Measurements from ENCODE around the gene FOXP4.
A peak's percentile ranks its signal among the peaks of the same experiment; 100 is the strongest.

FOXP4 gene

DNA sequence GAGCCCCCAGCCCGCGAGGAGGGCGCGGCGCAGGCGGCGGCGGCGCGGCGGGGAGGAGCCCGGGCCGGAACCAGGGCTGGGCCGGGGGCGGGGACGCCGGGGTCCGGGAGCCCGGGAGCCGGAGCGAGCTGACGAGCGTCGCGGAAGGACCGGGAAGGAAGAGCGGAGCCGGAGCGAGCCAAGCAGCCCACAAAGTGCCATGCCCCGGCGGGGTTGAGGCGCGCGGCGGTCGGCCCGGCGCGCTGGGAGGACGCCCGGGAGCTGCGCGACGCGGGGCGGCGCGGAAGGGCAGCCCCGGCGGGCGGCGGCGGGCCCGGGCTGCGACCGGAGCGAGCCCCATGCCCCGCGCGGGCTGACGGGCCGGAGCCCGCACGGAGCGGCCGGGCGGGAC is 289 bp downstream of the FOXP4 start:
- no peak for DNase-seq (ENCODE audit: insufficient read length, low spot score)
- no peak for FAIRE-seq

DNA sequence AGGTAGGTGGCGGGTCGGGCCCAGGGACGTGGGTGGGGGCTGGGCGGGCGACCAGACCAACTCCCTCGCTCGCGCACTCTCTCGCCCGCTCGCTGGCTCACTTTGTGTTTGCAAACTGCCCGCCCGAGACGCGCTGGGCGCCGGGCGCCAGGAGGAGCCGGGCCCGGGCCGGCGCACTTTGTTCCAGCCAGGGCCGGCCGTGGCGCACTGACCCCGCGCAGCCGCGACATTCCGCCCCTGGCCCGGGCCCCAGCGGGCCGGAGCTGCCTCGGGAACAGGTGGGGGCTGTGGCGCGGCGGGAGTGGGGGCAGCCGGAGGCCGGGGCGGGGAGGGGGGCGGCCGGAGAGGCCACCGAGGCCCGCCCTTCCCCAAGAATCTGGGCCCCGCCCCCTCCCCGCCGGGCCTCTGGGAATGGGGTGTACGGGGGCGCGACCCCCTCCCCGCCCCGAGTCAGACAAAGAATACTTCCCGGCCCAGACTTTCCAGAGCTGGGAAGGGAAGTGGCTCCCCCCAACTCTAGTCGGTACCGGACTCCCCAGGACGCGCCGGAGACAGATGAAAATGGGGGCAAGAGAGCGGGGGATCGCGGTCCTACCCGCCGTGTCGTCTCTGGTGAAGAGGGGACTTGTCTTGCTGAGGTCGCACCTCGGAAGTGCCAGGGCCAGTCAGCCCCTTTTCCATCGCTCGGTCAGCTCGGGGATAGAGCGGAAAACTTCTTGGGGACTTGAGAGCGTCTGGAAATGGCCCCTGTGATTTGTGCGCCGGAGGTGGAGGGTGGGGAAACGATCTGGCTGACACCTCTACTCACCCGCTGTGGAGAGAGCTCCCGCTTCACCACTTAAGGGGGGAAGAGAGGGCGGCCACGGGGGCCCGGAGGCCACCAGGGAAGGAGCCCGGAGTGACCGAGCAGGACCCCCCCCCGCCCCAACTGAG is 951 bp downstream of the FOXP4 start:
- DNase-seq (ENCODE audit: insufficient read length, low spot score) (peak; percentile 33), FAIRE-seq (no peak)

DNA sequence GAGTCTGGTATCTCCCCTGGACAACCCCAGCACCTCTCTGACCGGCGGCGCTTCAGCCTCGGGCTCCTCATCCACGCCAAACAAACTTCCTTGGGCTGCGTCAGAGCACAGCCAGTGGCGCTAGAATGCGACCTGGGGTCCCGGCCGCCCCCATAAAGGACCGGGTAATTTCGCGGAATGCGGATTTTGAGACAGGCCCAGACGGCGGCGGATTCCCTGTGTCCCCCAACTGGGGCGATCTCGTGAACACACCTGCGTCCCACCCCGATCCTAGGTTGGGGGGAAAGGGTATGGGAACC is 1.6 kb downstream of the FOXP4 start:
- DNase-seq (ENCODE audit: insufficient read length, low spot score) (no peak), FAIRE-seq (no peak)

DNA sequence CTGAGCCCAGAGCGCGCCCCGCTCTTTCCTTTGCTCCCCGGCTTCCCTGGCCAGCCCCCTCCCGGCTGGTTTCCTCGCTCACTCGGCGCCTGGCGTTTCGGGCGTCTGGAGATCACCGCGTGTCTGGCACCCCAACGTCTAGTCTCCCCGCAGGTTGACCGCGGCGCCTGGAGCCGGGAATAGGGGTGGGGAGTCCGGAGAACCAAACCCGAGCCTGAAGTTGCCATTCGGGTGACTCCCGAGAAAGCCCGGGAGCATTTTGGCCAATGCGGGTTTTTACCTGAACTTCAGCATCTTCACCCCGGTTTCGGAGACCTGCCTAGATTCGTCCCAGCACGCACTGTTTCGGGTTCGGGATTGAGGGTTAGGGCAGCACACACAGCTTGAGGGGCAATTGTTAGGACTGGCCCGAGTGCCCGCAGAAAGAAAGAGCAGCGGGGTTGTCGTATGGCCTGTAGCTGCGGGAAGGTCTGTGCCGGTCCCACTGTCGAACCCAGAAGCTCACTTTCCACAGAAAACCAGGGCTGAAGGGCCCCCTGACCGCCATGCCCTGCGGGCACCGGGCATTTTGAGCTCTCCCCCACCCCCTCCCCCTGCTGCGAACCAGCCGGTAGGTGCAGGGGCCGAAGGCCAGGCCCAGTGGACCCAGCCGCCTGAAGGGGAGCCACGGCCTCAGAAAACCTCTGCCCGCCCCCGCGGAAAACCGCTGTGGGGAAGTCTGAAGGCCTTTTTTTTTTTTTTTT is 2.1 kb downstream of the FOXP4 start:
- no peak for FAIRE-seq
- no peak for DNase-seq (ENCODE audit: insufficient read length, low spot score)

DNA sequence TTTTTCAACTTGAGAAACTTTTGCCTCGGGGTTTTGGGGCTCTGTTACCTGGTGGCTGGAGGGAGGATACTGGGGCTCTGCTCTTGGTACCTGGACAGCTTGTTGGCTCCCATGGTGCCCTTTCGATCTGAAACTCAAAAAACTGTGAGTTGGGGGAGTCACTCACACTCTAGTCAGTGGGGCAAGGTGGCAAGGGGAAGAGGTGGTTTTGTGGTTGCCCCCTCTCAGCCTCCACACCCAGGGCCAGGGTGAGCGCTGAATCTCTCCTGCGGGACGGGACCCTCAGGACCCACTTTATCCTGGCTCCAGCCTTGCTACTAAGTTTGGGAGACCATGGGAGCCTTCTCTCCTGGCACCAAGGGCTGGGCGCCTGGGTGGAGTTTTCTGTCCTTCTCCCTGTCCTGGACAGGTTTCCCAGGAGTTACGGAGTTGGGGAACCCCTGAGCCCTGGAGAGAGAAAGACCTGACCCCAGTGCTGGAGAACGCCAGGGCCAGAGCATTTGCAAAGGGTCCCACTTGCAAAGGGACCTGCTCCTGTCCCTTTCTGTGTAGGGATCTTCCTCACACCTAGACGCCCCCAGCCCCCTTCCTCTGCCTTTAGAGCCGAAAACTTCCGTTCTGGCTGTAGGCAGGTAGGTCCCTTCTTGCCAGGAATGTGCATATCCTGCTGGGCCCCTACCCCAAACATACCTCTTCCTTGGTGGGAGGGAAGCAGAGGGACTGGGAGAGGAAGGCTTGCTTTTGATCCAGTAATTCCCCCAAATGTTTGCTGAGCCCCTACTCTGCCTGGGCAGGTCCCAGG is 2.9 kb downstream of the FOXP4 start:
- no peak for FAIRE-seq
- no peak for DNase-seq (ENCODE audit: insufficient read length, low spot score)

DNA sequence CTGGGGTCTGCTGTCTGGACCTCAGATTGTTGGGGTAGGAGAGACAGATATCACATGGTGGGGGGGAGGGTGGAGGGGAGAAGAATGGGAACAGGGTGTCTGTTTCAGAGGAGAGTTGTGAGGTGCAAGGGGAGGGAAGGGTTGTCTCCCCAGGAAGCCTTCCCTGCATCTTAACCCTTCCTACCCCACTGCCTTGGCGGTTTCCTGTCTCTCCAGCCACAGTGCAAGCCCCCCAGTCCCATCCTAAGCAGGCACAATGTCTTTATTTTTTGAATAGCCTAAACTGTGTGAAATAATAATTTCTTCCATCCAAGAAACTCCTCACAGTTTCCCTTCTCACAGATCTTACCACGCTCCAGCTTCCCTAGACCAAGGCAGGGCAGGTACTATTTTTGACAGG is 3.5 kb downstream of the FOXP4 start:
- FAIRE-seq (no peak), DNase-seq (ENCODE audit: insufficient read length, low spot score) (no peak)

DNA sequence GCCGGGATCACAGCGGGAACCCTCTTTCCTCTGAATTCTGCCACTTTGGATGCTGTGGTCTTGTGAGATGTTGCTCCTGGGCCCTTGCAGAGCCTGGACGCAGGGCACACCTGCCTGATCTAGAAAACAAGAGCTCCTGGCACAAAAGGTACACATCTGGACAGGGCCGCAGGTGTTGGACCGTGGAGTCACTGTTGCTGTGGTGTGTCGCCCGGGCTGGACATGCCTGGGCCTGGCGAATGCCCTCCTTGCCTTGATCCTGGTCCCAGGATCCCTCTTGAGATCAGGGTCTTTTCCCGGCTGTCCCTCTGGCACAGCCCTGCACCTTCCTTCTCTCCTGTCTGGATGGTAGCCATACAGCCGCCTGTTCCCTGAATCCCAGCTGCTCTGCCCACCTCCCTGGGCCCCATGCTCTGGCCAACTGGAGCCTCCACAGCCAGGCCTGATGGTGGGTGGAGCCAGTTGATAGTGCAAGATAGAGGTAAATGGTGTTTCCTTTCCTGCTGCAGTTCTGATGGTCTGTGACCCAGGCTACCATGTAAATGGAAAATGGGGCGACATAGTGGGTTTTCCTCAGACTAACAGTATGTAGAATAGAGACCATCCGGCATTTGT is 5.0 kb downstream of the FOXP4 start:
- no peak for DNase-seq (ENCODE audit: insufficient read length, low spot score)

DNA sequence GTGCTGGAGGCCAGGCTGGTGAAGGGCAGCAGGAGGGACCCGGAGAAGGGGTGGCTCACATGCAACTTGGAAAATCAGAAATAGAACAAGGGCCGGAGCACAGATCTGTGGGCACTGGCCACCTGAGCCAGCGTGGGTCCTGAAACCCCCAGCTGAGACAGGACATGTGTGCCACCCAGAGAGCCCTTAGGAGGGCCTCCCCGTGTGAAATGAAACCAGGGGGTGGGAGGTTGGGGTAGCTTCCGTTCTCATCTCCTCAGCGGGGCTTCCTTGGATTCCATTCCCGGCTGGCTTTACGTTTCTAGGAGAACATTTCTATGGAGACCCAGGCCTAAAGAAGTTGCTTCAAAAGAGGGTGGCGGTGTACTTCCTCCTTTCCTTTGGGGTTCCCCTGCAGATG is 5.7 kb downstream of the FOXP4 start:
- FAIRE-seq (no peak), DNase-seq (ENCODE audit: insufficient read length, low spot score) (no peak)

More for the DNA sequence above, 5.0 kb downstream of the FOXP4 start:
- no peak for FAIRE-seq

DNA sequence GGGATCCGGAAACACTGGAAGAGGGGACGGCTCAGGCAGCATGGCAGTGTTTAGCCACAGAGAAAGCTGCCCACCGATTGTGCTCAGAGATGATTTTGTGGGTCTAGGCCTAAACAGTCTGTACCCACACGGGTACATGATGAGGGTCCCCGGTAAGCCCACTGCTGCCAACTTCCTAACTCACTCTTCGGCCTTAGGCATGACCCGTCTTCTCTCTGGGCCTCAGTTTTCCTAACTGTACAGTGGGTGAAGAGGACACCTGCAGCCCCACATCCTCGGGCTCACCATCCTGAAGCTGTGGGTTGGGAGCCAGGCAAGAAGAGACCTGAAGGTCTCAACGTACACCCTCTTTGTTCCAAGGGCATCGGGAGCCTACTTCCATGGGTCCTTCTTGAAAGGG is 6.5 kb downstream of the FOXP4 start:
- DNase-seq (ENCODE audit: insufficient read length, low spot score) (no peak), FAIRE-seq (no peak)

DNA sequence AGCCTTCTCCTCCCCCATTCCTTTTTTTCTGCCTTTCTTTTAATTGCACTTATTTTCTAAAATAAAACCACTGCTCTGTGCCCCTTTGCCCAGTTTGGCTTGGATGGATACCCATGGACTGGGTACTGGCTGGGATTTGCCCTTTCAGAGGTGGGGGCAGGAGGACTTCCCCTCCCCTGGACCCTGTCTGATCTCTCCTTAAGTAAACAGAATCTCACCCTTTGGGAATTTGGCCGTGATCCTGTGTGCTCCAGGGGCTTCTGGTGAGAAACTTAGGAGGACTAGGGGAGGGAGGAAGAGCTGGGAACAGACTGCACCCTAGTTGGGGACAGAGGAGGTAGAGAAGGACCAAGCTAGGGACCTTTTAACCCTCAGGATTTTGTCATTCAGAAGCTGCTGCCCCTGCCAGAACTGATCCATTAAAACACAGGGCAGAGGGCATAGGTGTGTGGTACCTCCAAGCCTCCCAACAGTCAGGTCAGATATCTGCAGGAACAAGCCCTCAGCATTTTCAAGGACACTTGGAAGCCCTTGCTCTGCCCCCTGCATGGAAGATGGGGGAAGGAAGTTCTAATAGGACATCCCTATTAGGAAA is 7.3 kb downstream of the FOXP4 start:
- FAIRE-seq (no peak), DNase-seq (ENCODE audit: insufficient read length, low spot score) (no peak)

DNA sequence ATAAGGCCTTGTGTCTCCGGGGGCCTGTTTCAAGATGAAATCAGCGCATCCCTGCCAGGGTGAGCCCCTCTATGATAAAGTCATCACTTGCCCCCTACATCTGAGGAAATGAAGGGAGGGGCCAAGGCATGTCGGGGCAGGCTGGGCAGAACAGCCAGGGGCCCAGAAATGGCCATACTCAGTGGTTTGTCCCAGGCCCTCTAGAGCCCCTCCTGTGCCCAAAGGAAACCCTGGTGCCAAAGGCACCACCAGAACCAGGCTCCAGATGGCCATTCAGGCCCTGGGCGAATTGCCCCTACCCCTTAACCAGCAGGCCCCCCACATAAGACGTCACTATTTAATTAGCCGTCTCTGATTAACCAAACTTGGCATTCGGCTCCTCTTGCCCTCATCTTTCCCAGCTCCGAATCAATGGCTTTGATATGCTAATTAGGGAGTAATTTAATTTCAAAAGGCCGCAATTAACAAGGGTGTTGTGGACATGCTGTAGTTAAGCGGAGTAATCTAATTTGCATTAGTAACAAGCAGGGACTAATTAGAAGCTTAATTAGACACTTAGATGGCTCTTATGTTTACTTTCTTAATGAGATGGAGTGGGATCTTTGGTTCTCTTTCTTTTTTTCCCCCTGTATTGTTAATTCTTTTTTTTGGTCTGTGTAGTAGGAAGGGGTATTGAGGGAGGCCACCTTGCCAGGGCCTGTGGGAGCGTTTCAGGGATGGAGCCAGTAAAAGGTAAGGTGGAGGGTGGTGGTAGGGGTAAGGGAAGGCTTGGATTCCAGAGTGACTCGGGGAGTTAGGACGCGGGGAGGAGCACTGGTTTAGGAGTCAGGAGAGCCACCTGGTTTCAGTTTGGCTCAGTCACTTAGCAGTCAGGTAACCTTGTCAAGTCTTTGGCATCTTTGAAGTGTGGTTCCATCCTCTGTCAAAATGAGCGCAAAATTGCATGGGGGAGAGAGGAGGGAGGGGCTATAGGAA is 9.4 kb downstream of the FOXP4 start:
- FAIRE-seq, result no peak
- no peak for DNase-seq (ENCODE audit: insufficient read length, low spot score)

DNA sequence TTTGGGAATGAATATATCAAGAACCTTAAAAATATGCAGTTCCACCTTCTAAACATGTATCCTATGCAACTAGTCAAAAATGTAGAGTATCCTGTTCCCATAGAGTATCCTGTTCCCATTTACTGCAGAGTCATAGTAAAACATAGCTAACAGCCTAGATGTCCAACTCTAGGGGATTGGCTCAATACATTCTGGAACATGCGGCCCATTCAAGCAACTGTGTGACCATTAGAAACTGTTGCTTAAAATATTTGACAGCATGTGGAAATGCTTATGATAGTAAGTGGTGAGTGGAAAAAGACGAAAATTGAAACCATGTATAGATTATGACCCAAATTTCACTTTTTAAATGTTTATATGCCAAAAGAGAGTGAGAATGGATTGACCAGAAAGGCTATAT is 11.2 kb downstream of the FOXP4 start:
- no peak for FAIRE-seq
- no peak for DNase-seq (ENCODE audit: insufficient read length, low spot score)

DNA sequence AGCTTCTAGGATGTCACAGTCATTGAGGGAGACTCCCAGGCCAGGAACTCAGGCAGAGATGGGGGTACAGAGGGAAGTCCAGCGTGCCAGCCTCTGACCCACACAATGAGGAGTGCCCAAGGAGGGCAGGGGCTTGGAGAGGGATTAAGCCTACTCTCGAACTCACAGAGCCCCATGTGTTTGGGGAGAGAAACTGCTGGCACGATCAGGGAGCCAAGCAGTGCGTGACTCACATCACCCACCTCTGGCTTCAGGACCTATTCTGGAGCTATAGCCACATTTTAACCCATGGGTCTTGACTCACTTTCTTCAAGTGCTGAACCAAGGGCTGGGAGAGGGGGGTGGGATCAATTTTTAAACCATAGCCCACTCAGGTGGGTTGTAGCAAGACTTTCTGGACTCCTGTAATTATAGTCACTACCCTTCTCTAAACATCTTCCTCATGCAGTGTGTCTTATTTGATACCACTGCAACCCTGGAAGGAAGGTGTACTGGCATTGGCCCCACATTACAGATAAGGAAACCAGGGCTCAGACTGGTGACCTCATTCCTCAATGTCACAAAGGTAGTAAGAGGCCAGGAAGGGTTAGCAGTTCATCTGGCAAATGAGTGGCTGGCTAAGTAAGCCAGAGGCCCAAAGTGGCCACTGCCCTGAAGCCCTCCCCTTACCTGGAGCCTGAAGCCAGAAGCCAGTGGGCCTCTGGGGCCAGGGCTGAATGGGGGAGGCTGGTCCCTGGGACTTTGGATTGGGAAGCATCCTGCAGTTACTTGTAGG is 12.0 kb downstream of the FOXP4 start:
- FAIRE-seq (no peak), DNase-seq (ENCODE audit: insufficient read length, low spot score) (no peak)

DNA sequence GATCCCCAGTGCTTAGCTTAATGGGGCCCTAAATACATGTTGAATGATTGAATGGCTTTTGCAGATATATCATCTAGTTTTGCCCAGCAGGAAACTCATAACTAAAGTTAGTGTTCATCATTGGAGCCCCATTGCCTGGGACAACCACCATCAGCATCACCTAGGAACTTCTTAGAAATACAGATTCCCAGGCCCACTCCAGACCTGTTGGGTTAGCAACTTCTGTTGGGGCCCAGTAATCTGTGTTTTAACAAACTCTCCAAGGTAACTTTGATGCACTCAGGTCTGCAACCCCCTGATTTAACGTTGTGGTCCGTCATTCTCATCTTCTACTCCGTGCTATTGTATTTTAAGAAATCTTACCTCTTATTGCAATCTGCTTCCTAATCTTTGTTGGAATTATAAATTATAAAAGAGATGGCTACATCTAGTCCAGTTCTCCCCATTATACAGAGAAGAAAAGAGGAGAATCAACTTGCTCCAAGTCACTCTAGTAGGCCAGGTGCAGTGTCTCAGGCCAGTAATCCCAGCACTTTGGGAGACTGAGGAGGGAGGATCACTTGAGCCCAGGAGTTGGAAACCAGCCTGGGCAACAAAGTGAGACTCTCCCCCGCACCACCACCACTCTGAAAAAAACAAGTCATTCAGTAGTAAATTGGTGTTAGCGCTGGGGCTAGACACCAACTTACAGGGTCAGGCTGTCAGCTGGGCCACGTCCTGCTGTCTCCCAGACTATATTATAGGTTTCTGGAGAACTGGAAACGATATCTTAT is 13.7 kb downstream of the FOXP4 start:
- no peak for FAIRE-seq

DNA sequence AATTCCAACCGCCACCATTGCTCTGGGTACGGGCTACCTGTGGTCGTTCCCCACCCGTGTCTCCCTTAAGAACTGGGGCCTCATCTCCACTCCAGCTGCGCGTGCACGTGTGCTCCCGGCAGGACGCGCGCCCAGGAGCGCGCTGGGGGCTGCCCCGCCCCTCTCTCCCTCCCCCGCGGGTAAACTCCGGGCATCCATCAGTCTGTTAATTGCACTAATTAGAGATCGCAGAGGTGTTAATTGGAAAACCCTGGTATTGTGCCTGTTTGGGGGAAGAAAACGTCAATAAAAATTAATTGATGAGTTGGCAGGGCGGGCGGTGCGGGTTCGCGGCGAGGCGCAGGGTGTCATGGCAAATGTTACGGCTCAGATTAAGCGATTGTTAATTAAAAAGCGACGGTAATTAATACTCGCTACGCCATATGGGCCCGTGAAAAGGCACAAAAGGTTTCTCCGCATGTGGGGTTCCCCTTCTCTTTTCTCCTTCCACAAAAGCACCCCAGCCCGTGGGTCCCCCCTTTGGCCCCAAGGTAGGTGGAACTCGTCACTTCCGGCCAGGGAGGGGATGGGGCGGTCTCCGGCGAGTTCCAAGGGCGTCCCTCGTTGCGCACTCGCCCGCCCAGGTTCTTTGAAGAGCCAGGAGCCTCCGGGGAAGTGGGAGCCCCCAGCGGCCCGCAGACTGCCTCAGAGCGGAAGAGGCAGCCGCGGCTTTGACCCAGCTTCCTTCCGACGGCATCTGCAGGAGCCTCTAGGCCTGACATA is 14.4 kb downstream of the FOXP4 start:
- no peak for DNase-seq (ENCODE audit: insufficient read length, low spot score)
- no peak for FAIRE-seq

More for the DNA sequence above, 13.7 kb downstream of the FOXP4 start:
- no peak for DNase-seq (ENCODE audit: insufficient read length, low spot score)

DNA sequence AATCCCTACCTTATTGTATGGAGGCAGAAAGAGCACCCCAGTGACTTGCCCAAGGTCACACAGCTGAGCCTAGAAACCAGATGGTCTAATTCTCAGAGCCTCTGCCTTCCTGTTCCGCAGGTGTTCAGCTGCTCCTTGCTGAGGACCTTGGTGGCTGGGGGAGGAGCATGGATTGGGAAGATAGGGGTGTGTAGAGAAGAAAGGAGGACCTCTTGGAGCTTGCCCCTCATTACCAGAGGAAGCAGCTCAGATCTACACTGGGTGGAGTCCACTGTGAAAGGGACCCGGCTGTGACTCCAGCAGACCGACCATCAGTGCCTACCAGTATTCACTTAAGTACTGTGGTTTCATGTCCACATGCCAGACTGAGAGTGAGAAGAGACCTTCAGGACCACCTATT is 15.2 kb downstream of the FOXP4 start:
- no peak for FAIRE-seq

More for the DNA sequence above, 15.2 kb downstream of the FOXP4 start:
- DNase-seq (ENCODE audit: insufficient read length, low spot score), result no peak

All from HTR-8/SVneo (cell line).